Duodenal mucosa (tissue), 2 donors: ENCODE data around the gene RASAL2.

Experiments used
- H3K27ac ChIP-seq: one replicate; pipeline ENCODE4 v1.7.0; 2013; ENCODE audit warnings: low read depth, low read length
- H3K27me3 ChIP-seq, 2 donors: one replicate each; pipeline ENCODE4 v1.7.0; 2013; ENCODE audit warnings: low read length in 2 of 2, control low read depth in 1 of 2; ENCODE audit not compliant: insufficient read depth in 2 of 2, control insufficient read depth in 1 of 2
- H3K36me3 ChIP-seq, 2 donors: one replicate each; pipeline ENCODE4 v1.7.0; 2013; ENCODE audit warnings: low read length in 2 of 2, control low read depth in 1 of 2; ENCODE audit not compliant: insufficient read depth in 2 of 2, control insufficient read depth in 1 of 2
- H3K4me1 ChIP-seq, 2 donors: one replicate each; pipeline ENCODE4 v1.7.0; 2013; ENCODE audit warnings: low read length in 2 of 2, control low read depth in 1 of 2; ENCODE audit not compliant: insufficient read depth in 2 of 2, control insufficient read depth in 1 of 2
- H3K4me3 ChIP-seq, 2 donors: one replicate each; pipeline ENCODE4 v1.7.0; 2013; ENCODE audit warnings: low read length in 2 of 2, low read depth in 1 of 2
- H3K9ac ChIP-seq, 2 donors: one replicate each; pipeline ENCODE4 v1.7.0; 2013; ENCODE audit warnings: low read length in 2 of 2, low read depth in 1 of 2
- H3K9me3 ChIP-seq, 2 donors: one replicate each; pipeline ENCODE4 v1.7.0; 2013; ENCODE audit warnings: low read length in 2 of 2, control low read depth in 1 of 2; ENCODE audit not compliant: control insufficient read depth in 1 of 2

The RASAL2 gene

DNA sequence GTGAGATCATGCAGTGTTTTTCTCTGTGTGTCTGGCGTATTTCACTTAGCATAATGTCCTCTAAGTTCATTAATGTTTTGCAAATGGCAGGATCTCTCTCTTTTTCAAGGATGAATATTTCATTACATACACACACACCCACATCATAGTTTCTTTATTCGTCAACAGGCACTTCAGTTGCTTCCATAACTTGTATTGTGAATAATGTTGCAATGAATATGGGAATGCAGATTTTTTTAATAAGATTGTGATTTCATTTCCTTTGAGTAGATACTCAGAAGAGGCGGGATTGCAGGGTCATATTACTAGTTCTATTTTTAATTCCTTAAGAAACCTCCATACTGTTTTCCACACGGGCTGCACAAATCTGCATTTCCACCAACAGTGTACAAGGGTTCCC, 268.8 kb downstream of the RASAL2 start:
- Histone ChIP-seq H3K4me1 (peaks cover 0 to 5% of the 10 kb centered on the region in 2 donors), H3K9ac (no peak overlapping the region), H3K27ac (no peak overlapping the region), H3K27me3 (no peaks in the 10 kb centered on the region), H3K4me3 (no peak overlapping the region), H3K36me3 (no peaks in the 10 kb centered on the region), H3K9me3 (no peaks in the 10 kb centered on the region)

DNA sequence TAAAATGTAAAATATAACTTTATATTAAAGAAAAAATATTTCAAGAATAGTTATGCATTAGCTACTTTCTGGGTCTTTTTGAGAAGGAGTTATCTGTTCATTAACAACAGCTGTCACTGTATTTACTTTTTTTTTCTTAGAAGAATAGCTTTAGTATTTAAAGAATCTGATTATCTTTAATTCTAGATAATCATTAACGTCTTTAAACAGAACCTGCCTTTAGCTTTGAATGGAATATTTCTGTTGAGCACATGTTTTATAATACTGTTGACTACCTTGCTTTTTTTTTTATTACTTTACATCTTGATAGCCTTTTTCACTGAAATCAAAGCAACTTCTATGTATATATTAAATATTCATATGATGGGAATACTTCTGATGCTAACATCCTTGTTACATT, 270.9 kb downstream of the RASAL2 start:
- H3K27me3 ChIP-seq, result no peaks in the 10 kb centered on the region
- no peaks in the 10 kb centered on the region for H3K36me3 ChIP-seq
- no peaks in the 10 kb centered on the region for H3K9me3 ChIP-seq
- no peak overlapping the region for H3K27ac ChIP-seq
- H3K4me1 ChIP-seq, result peaks cover 0 to 5% of the 10 kb centered on the region in 2 donors
- H3K4me3 ChIP-seq, result no peak overlapping the region
- no peak overlapping the region for H3K9ac ChIP-seq

DNA sequence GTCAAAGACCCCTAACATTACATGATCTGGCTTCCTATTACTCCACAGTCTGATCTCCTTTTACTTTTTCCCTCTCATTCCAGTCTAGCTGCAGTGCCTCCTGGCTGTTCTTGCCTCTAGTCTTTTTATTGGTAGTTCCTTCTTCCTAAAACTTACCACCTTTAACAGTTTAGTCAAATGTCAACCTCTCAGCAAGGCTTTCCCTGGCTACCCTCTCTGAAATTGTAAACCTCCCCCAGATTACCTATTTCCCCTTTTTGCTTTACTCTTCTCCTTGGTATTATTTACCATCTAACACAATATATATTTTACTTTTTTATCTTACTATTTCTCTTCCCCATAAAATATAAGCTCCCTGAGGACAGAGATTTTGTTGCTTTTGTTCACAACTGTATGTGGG, 273.2 kb downstream of the RASAL2 start:
- no peak overlapping the region for H3K9ac ChIP-seq
- H3K4me1 ChIP-seq, result peaks cover 4 to 5% of the 10 kb centered on the region in 2 donors
- H3K4me3 ChIP-seq, result no peak overlapping the region
- H3K9me3 ChIP-seq, result no peaks in the 10 kb centered on the region
- H3K27ac ChIP-seq, result no peak overlapping the region
- H3K27me3 ChIP-seq, result no peaks in the 10 kb centered on the region
- H3K36me3 ChIP-seq, result no peaks in the 10 kb centered on the region

DNA sequence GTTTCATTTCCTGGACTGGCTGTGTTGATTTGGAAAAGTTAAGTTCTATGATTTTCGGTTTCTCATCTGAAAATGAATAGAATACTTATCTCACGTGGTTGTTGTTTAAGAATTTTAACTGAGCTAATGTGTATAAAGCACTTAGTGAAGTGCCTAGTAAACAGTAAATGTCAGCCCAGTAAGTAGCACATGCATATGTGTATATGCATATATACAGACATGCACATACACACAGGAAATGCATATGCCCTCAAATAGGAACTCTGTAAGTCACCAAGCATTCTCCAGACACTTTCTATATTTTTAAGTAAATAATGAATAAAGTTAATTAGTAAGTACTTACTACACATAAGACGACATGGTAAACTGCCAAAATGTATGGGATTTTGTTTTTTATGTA, 274.3 kb downstream of the RASAL2 start:
- Histone ChIP-seq H3K27ac (no peak overlapping the region), H3K4me1 (peaks cover 4 to 5% of the 10 kb centered on the region in 2 donors), H3K9ac (no peak overlapping the region), H3K9me3 (no peaks in the 10 kb centered on the region), H3K4me3 (no peak overlapping the region), H3K27me3 (no peaks in the 10 kb centered on the region), H3K36me3 (no peaks in the 10 kb centered on the region)

DNA sequence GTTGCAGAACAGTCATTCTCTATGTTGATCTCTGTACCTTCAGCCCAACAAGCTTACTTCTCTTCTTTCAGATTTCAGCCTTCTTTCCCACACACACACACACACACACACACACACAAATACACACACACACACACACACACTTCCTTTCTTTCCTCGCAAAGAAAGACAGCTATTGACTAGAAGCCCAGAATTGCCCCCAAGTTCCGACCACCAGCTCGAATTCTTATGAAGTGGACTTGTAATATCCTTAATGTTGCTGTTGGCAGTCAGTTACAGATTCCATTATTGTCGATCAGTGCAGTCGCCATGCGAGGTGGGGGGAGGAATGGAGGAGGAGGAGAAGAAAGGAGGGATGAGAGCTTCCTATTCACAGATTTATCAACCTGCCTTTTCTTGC, 277.3 kb downstream of the RASAL2 start:
- Histone ChIP-seq H3K4me1 (peaks cover 0 to 4% of the 10 kb centered on the region in 2 donors), H3K9me3 (no peaks in the 10 kb centered on the region), H3K9ac (no peak overlapping the region), H3K27me3 (no peaks in the 10 kb centered on the region), H3K4me3 (peak overlapping the region; percentile 37 to 60), H3K27ac (no peak overlapping the region), H3K36me3 (no peaks in the 10 kb centered on the region)

DNA sequence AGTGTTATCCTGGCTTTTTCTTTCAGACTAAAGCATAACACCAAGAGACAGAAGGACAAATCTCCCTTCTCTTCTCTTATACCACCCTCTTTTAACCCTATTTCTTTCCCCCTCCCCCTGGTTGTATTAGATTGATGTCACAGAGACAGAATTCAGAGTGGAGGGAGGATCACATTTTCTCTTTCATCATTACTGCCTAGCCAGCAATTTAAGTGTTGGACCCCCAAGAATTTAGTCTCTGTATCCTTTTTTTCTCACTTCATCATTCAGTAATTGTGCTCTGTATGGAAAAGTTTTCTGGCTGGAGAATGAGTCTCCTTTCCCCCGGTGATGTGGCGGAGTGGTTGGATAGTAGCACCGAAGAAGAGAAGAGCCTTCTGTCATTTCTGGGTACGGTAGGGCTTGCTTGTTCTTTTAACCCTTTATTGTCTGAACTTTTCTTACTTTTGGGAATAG, 278.1 kb downstream of the RASAL2 start:
- H3K36me3 ChIP-seq, result no peaks in the 10 kb centered on the region
- peak overlapping the region in 1 of 2 donors; percentile 6 for H3K9ac ChIP-seq
- H3K4me3 ChIP-seq, result peak overlapping the region; percentile 37 to 60
- peaks cover 0 to 4% of the 10 kb centered on the region in 2 donors for H3K4me1 ChIP-seq
- no peaks in the 10 kb centered on the region for H3K9me3 ChIP-seq
- no peaks in the 10 kb centered on the region for H3K27me3 ChIP-seq
- no peak overlapping the region for H3K27ac ChIP-seq

DNA sequence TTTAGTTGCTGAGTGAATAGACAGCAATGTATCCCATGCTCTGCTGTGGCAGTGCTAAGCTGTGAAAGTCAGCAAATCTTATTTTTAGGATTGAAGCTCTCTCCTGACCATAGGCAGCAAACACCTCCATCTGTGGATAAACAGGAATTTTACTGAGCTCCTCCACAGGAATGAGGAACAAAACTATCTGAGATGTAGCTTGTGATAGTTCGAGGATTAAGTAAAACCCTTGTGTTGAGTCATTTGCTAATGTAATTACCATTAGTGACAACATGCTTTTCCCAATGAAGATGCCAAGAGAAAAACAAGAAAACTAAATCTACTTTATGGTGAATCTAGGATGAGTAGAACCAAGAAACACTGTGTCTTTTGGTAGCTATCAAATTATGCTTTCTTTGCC, 280.1 kb downstream of the RASAL2 start:
- Histone ChIP-seq H3K9ac (no peak overlapping the region), H3K27ac (no peak overlapping the region)

DNA sequence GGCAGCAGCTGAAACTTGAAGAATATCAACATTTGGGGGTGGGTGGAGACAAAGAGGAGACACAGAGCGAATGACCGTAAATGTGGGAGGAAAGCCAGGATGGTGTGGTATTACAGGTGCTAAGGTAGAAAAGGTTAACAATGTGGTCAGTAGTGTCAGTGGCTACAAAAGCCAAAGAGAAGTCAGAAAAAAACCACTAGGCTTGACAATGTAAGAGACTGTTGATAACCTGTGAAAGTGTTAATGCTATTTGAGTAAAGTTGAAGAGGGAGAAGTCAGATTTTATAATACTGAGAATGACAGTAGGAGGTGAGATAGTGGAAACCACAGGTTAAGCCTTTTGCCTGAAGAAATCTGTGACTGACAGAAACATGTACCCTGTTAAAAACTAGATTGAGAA, 282.1 kb downstream of the RASAL2 start:
- Histone ChIP-seq H3K36me3 (no peaks in the 10 kb centered on the region), H3K9ac (no peak overlapping the region), H3K27me3 (no peaks in the 10 kb centered on the region), H3K9me3 (no peaks in the 10 kb centered on the region), H3K4me1 (peaks cover 0 to 4% of the 10 kb centered on the region in 2 donors), H3K4me3 (no peak overlapping the region), H3K27ac (no peak overlapping the region)

More for the DNA sequence above, 280.1 kb downstream of the RASAL2 start:
- Histone ChIP-seq H3K4me1 (peaks cover 0 to 4% of the 10 kb centered on the region in 2 donors), H3K4me3 (no peak overlapping the region), H3K27me3 (no peaks in the 10 kb centered on the region), H3K36me3 (no peaks in the 10 kb centered on the region), H3K9me3 (no peaks in the 10 kb centered on the region)

DNA sequence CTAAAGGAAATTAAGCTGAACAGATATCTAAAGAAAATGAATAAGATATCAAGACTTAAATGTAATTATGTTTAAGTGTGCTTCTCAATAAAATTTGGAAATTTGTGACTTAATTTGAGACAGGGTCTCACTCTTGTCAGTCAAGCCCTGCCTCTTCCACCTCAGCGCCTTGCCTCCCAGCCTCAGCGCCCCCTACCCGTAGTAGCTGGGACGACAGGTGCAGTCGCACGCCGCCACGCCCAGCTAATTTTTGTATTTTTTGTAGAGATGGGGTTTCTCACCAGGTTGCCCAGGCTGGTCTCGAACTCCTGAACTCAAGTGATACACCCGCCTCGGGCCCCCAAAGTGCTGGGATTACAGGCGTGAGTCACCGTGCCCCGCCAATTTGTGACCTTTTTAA, 285.9 kb downstream of the RASAL2 start:
- no peak overlapping the region for H3K4me3 ChIP-seq
- no peaks in the 10 kb centered on the region for H3K4me1 ChIP-seq
- no peaks in the 10 kb centered on the region for H3K36me3 ChIP-seq
- no peaks in the 10 kb centered on the region for H3K9me3 ChIP-seq
- H3K9ac ChIP-seq, result no peak overlapping the region
- H3K27me3 ChIP-seq, result no peaks in the 10 kb centered on the region
- no peak overlapping the region for H3K27ac ChIP-seq

DNA sequence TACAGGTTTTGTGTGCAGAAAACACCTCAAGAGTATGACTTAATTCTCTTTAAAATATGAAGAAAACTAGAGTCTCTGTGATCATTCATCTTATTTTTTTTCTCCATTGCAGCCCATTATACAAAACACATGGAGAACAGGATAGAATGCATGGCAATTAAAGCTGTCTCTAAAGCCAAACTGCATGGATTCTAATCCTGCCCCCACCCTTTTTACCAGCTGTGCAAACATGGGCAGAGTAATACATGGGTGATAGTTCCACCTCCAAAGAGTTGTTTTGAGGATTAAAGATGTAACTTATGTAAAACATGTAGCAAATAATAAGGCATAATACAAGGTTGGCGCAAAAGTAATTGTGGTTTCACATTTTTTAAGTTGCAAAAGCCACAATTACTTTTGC, 288.5 kb downstream of the RASAL2 start:
- H3K27me3 ChIP-seq, result no peaks in the 10 kb centered on the region
- no peaks in the 10 kb centered on the region for H3K36me3 ChIP-seq
- H3K4me1 ChIP-seq, result no peaks in the 10 kb centered on the region
- no peak overlapping the region for H3K4me3 ChIP-seq
- H3K27ac ChIP-seq, result no peak overlapping the region
- H3K9ac ChIP-seq, result no peak overlapping the region
- no peaks in the 10 kb centered on the region for H3K9me3 ChIP-seq

DNA sequence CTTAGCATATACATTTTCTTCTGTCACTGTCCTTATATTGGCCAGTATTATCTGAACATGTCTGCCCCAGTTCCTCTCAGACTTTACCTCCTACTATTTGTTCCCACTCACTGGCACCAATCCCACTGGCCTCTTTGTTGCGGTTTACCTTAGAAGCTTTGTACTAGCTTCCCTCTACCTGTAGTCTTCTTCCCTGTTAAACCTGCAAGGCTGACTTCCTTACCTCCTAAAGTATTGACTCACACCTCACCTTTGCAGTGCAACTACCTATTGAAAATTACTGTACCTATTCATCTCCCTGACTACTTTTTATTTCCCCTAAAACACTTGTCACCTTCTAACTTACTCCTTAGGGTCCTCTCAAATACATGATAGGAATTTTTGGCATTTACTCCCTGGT, 291.8 kb downstream of the RASAL2 start:
- no peak overlapping the region for H3K27ac ChIP-seq
- H3K4me3 ChIP-seq, result no peak overlapping the region
- H3K9ac ChIP-seq, result no peak overlapping the region
- peaks cover 0 to 8% of the 10 kb centered on the region in 2 donors for H3K4me1 ChIP-seq
- H3K9me3 ChIP-seq, result no peaks in the 10 kb centered on the region
- no peaks in the 10 kb centered on the region for H3K27me3 ChIP-seq
- H3K36me3 ChIP-seq, result no peaks in the 10 kb centered on the region
